Measurements from ENCODE around the gene SMIM27.

Gene SMIM27

DNA sequence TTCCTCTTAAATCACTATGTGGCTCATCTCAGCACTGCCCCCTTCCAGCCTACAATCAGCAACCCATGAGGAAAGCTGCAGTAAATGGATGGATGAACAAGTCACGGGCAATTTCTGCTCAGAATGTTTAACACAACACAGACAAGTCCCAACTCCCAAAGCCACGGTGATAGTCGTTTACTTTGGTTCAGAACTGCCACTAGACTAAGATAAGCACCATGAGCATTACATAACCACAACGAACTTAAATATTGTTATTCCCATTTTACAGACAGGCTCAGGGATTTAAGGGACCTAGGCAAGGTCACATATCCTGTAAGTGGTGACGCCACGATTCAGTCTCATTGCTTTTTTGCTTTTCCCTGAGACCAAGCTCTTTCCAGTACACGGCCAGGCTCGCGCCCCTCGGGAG, 2.0 kb upstream of the SMIM27 start:
- 0 out of 2 replicates have a peak, but pooled peaks cover 7% of the 10 kb centered on the region for H3K36me3 ChIP-seq (ENCODE audit: low read length)
- H3K27ac ChIP-seq (ENCODE audit: low read depth, low read length) = peak overlapping the region; percentile 29; the same call in 1 of the 2 replicates

DNA sequence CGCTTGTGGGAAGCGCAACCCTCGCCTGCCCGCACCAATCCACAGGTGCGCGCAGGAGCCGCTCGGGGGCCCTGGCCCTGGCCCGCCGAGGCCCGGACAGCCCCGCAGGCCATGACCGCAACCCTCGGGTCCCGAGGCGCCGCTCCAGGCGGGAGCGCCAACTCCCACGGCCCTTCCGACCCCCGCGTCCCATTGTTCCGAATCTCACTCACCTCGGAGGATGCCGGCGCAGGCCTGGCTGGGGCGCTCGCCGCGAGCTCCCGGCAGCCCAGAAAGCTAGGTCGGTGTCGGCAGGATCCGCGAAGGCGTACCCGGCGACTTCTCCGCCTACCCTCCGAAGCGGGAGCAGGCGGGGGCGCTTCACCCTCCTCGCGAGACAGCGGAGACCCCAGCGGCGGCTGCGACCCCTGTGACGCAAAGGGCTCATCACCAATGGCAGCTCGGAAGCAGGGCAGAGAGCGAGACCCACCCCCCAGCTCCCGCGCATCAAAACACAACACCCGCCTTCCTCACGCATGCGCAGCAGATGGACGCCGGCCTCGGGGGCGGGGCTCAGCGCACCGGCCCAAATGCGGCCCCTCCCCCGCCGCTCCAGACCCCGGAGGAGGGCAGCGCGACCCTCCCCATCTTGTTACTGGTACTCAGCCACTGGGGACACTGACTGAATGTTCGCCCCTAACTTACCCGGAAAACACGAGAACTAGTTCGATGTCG, 1.4 kb upstream of the SMIM27 start:
- peak overlapping the region; percentile 92 for H3K27ac ChIP-seq (ENCODE audit: low read depth, low read length)

More for the DNA sequence above, 2.0 kb upstream of the SMIM27 start:
- H2AFZ ChIP-seq (ENCODE audit: low read depth, low read length, severe bottlenecking) = no peak overlapping the region
- no peaks in the 10 kb centered on the region for H3K27me3 ChIP-seq (ENCODE audit: low read length)
- H3K4me2 ChIP-seq (ENCODE audit: low read depth, low read length, poor library complexity, severe bottlenecking) = peak overlapping the region; percentile 75
- H3K79me2 ChIP-seq (ENCODE audit: insufficient read depth, low read length) = peaks cover 86% of the 10 kb centered on the region
- peaks cover 32% of the 10 kb centered on the region for H3F3A ChIP-seq (ENCODE audit: insufficient read depth)
- no peaks in the 10 kb centered on the region for H3K9me3 ChIP-seq (ENCODE audit: insufficient read depth, low read length)
- H3K9ac ChIP-seq (ENCODE audit: low read length) = peak overlapping the region; percentile 81
- no peaks in the 10 kb centered on the region for H3K9me2 ChIP-seq (replicated peaks; ENCODE audit: insufficient read depth, low read length)
- TF ChIP-seq, protein P1, sequence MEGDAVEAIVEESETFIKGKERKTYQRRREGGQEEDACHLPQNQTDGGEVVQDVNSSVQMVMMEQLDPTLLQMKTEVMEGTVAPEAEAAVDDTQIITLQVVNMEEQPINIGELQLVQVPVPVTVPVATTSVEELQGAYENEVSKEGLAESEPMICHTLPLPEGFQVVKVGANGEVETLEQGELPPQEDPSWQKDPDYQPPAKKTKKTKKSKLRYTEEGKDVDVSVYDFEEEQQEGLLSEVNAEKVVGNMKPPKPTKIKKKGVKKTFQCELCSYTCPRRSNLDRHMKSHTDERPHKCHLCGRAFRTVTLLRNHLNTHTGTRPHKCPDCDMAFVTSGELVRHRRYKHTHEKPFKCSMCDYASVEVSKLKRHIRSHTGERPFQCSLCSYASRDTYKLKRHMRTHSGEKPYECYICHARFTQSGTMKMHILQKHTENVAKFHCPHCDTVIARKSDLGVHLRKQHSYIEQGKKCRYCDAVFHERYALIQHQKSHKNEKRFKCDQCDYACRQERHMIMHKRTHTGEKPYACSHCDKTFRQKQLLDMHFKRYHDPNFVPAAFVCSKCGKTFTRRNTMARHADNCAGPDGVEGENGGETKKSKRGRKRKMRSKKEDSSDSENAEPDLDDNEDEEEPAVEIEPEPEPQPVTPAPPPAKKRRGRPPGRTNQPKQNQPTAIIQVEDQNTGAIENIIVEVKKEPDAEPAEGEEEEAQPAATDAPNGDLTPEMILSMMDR (IDR thresholded peaks at IDR 0.05; ENCODE audit: insufficient read depth, low read length, poor library complexity, severe bottlenecking) = no peak
- no peak for TF ChIP-seq EZH2phosphoT487 (conservative IDR thresholded peaks at IDR 0.05; ENCODE audit: low read length)
- H4K20me1 ChIP-seq (ENCODE audit: low read depth, low read length) = peaks cover 39% of the 10 kb centered on the region
- H3K4me3 ChIP-seq (ENCODE audit: insufficient read depth, low read length, poor library complexity, severe bottlenecking) = peak overlapping the region; percentile 76

DNA sequence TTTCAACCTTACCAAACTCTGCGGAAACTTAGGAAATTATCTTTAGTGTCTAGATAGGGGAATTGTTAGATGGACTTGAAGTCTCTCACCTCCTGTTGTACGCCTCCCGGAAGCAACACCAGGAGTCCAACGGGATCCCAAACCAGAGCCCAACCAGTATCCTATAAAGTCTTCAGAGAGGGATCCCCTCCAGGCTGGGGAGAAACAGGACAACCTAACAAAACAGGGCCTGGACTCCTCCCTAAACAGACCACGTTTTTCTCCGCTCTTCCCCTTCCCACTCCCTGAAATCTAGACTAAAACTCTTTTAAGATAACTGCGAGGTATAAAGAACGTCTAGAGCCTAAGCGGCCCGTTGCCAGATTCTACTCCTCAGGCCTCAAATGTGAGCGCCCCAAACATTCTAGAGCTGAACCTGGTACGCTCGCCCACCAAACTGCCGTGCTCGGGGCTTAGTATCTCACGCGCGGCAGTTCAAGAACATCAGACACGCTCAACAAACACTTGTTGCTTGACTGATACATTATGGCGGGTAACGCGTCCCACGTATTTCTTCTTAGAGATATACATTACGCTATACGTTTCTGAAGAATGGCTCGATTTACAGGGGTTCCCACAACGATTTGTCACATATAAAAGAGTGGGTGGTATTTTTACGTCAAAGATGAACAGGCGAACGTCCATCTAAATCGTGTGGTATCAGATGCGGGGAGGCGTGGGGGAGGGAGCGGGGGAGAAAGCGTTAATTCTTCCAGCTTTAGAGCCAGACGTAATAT, 663 bp upstream of the SMIM27 start:
- peaks cover 32% of the 10 kb centered on the region for H3F3A ChIP-seq (ENCODE audit: insufficient read depth)
- H3K4me2 ChIP-seq (ENCODE audit: low read depth, low read length, poor library complexity, severe bottlenecking) = peak overlapping the region; percentile 75
- peaks cover 29% of the 10 kb centered on the region for H4K20me1 ChIP-seq (ENCODE audit: low read depth, low read length)
- TF ChIP-seq EZH2phosphoT487 (conservative IDR thresholded peaks at IDR 0.05; ENCODE audit: low read length) = no peak
- TF ChIP-seq, protein P1 (IDR thresholded peaks at IDR 0.05; ENCODE audit: insufficient read depth, low read length, poor library complexity, severe bottlenecking) = no peak
- H3K9me3 ChIP-seq (ENCODE audit: insufficient read depth, low read length) = no peaks in the 10 kb centered on the region
- no peaks in the 10 kb centered on the region for H3K9me2 ChIP-seq (replicated peaks; ENCODE audit: insufficient read depth, low read length)
- peak overlapping the region; percentile 76 for H2AFZ ChIP-seq (ENCODE audit: low read depth, low read length, severe bottlenecking)
- H3K27me3 ChIP-seq (ENCODE audit: low read length) = no peaks in the 10 kb centered on the region
- H3K79me2 ChIP-seq (ENCODE audit: insufficient read depth, low read length) = peaks cover 82% of the 10 kb centered on the region
- peak overlapping the region; percentile 81 for H3K9ac ChIP-seq (ENCODE audit: low read length)
- H3K4me3 ChIP-seq (ENCODE audit: insufficient read depth, low read length, poor library complexity, severe bottlenecking) = peak overlapping the region; percentile 76
- peak overlapping the region; percentile 92 for H3K27ac ChIP-seq (ENCODE audit: low read depth, low read length)
- 0 out of 2 replicates have a peak, but pooled peaks cover 5% of the 10 kb centered on the region for H3K36me3 ChIP-seq (ENCODE audit: low read length)

More for the DNA sequence above, 1.4 kb upstream of the SMIM27 start:
- Histone ChIP-seq H3K36me3 (ENCODE audit: low read length) (0 out of 2 replicates have a peak, but pooled peaks cover 7% of the 10 kb centered on the region), H2AFZ (ENCODE audit: low read depth, low read length, severe bottlenecking) (peak overlapping the region; percentile 76), H3K4me3 (ENCODE audit: insufficient read depth, low read length, poor library complexity, severe bottlenecking) (peak overlapping the region; percentile 76), H3K9ac (ENCODE audit: low read length) (peak overlapping the region; percentile 81), H3K9me2 (replicated peaks; ENCODE audit: insufficient read depth, low read length) (no peaks in the 10 kb centered on the region), H3F3A (ENCODE audit: insufficient read depth) (peaks cover 32% of the 10 kb centered on the region), H4K20me1 (ENCODE audit: low read depth, low read length) (peaks cover 37% of the 10 kb centered on the region), H3K27me3 (ENCODE audit: low read length) (no peaks in the 10 kb centered on the region), H3K9me3 (ENCODE audit: insufficient read depth, low read length) (no peaks in the 10 kb centered on the region), H3K79me2 (ENCODE audit: insufficient read depth, low read length) (peaks cover 84% of the 10 kb centered on the region), H3K4me2 (ENCODE audit: low read depth, low read length, poor library complexity, severe bottlenecking) (peak overlapping the region; percentile 75)
- TF ChIP-seq, protein P1 (IDR thresholded peaks at IDR 0.05; ENCODE audit: insufficient read depth, low read length, poor library complexity, severe bottlenecking) = no peak
- no peak for TF ChIP-seq EZH2phosphoT487 (conservative IDR thresholded peaks at IDR 0.05; ENCODE audit: low read length)
